Measurements from ENCODE around the gene PID1. TPM values are rescaled to one million over a fixed set of nuclear protein-coding genes. Genes with fewer than 3 reads are reported as not detected.

PID1 gene
- total RNA-seq, 1 experiment from 2014 or later = 2.9 TPM

DNA sequence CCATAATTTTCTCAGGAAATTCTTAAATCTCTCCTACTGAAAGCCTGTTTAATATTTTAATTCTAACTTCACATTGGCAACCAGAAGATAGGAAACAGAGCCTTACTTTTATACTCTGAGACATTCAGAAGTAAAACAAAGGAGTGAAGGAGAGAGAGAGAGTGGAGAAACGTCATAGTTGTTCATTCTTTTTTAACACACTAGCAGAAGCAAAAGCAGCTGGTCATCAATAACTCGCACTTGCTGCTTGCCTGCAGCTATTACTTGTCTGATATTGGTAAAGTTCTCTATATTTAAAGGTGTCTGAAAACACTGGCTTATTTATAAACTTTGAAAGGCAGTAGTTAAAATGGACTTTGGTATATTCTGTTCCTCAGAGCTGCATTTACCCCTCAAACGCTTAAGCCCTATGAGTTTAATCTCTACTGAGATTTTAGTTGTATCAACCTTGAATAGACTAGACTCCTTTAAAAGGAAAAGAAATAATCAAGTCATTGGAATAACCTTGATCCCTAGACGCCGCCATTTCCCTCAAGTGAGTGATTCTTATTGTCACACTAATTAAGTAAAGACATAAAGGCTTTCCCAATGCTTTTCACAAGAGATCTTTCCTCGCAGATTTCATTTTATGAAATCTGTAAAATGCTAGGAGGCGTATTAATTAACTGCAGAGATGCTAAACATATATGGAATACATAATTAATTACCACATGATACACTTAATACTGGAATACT, 182.0 kb downstream of the PID1 start:
- Histone ChIP-seq H3K4me1 (ENCODE audit: control insufficient read depth, insufficient read depth, low read length) (no peaks in the 10 kb centered on the region), H3K9me3 (ENCODE audit: control insufficient read depth, insufficient read depth, low read depth, low read length) (no peaks in the 10 kb centered on the region), H3K27me3 (ENCODE audit: control insufficient read depth, insufficient read depth, low read length) (no peaks in the 10 kb centered on the region), H3K36me3 (ENCODE audit: control insufficient read depth, insufficient read depth, low read length) (no peaks in the 10 kb centered on the region), H3K4me3 (ENCODE audit: low read depth in 2 of 2, low read length in 2 of 2) (no peak overlapping the region), H3K27ac (ENCODE audit: low read length) (no peak overlapping the region)
- no peak for ATAC-seq
- CTCF ChIA-PET = no interaction called here
- intact Hi-C loops (cut with micrococcal nuclease; ENCODE audit: unreplicated experiment) = no loop called here
- TF ChIP-seq, protein P1, sequence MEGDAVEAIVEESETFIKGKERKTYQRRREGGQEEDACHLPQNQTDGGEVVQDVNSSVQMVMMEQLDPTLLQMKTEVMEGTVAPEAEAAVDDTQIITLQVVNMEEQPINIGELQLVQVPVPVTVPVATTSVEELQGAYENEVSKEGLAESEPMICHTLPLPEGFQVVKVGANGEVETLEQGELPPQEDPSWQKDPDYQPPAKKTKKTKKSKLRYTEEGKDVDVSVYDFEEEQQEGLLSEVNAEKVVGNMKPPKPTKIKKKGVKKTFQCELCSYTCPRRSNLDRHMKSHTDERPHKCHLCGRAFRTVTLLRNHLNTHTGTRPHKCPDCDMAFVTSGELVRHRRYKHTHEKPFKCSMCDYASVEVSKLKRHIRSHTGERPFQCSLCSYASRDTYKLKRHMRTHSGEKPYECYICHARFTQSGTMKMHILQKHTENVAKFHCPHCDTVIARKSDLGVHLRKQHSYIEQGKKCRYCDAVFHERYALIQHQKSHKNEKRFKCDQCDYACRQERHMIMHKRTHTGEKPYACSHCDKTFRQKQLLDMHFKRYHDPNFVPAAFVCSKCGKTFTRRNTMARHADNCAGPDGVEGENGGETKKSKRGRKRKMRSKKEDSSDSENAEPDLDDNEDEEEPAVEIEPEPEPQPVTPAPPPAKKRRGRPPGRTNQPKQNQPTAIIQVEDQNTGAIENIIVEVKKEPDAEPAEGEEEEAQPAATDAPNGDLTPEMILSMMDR (IDR thresholded peaks at IDR 0.05) = no peak
- TF ChIP-seq, protein P2, sequence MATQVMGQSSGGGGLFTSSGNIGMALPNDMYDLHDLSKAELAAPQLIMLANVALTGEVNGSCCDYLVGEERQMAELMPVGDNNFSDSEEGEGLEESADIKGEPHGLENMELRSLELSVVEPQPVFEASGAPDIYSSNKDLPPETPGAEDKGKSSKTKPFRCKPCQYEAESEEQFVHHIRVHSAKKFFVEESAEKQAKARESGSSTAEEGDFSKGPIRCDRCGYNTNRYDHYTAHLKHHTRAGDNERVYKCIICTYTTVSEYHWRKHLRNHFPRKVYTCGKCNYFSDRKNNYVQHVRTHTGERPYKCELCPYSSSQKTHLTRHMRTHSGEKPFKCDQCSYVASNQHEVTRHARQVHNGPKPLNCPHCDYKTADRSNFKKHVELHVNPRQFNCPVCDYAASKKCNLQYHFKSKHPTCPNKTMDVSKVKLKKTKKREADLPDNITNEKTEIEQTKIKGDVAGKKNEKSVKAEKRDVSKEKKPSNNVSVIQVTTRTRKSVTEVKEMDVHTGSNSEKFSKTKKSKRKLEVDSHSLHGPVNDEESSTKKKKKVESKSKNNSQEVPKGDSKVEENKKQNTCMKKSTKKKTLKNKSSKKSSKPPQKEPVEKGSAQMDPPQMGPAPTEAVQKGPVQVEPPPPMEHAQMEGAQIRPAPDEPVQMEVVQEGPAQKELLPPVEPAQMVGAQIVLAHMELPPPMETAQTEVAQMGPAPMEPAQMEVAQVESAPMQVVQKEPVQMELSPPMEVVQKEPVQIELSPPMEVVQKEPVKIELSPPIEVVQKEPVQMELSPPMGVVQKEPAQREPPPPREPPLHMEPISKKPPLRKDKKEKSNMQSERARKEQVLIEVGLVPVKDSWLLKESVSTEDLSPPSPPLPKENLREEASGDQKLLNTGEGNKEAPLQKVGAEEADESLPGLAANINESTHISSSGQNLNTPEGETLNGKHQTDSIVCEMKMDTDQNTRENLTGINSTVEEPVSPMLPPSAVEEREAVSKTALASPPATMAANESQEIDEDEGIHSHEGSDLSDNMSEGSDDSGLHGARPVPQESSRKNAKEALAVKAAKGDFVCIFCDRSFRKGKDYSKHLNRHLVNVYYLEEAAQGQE (IDR thresholded peaks at IDR 0.05; ENCODE audit: insufficient read depth in 1 of 2, low read depth in 2 of 2, low read length in 1 of 2) = no peak
- TF ChIP-seq SIN3A (IDR thresholded peaks at IDR 0.05; ENCODE audit: borderline replicate concordance, insufficient read depth, low read depth, low read length) (no peak), TCF7L2 (IDR thresholded peaks at IDR 0.05; ENCODE audit: low read depth, low read length) (no peak), POLR2AphosphoS5 (IDR thresholded peaks at IDR 0.05; ENCODE audit: low read depth, low read length) (no peak)
- in situ Hi-C loops (cut with HindIII; ENCODE audit: low pct_unique_long_range_greater_than_20kb, low sequenced_read_pairs) = no loop called here
- POLR2A ChIA-PET = no interaction called here
- BruUV-seq (replicated peaks) = no TSS peak
- no peak for DNase-seq (ENCODE audit: low read depth, low spot score)

DNA sequence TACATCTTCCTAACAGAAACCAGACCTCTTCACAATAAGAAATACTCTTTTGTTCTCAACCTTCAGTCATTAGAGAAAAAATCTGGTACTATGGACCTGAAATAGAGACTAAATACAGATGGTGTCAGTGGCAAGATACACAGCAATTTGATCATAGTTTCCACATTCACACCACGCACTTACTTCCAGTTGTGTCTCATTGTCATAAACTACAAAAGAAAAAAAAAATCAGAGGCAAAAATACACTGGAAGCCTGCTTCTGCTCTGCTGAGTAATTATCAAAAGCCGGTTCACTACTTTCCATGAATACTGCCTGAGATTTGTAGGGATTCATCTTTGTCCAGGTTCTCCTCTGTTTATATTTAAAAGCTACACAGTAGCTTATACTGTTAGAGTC, 182.6 kb downstream of the PID1 start:
- TF ChIP-seq SIN3A (IDR thresholded peaks at IDR 0.05; ENCODE audit: borderline replicate concordance, insufficient read depth, low read depth, low read length) (no peak), POLR2AphosphoS5 (IDR thresholded peaks at IDR 0.05; ENCODE audit: low read depth, low read length) (no peak)
- Histone ChIP-seq H3K27ac (ENCODE audit: low read length) (no peak overlapping the region), H3K4me1 (ENCODE audit: control insufficient read depth, insufficient read depth, low read length) (no peaks in the 10 kb centered on the region), H3K27me3 (ENCODE audit: control insufficient read depth, insufficient read depth, low read length) (no peaks in the 10 kb centered on the region), H3K36me3 (ENCODE audit: control insufficient read depth, insufficient read depth, low read length) (no peaks in the 10 kb centered on the region), H3K9me3 (ENCODE audit: control insufficient read depth, insufficient read depth, low read depth, low read length) (no peaks in the 10 kb centered on the region), H3K4me3 (ENCODE audit: low read depth in 2 of 2, low read length in 2 of 2) (no peak overlapping the region)
- no peak for ATAC-seq
- intact Hi-C loops (cut with micrococcal nuclease; ENCODE audit: unreplicated experiment) = no loop called here
- CTCF ChIA-PET = no interaction called here
- in situ Hi-C loops (cut with HindIII; ENCODE audit: low pct_unique_long_range_greater_than_20kb, low sequenced_read_pairs) = no loop called here
- no peak for DNase-seq (ENCODE audit: low read depth, low spot score)
- POLR2A ChIA-PET = no interaction called here
- no TSS peak for BruUV-seq (replicated peaks)

DNA sequence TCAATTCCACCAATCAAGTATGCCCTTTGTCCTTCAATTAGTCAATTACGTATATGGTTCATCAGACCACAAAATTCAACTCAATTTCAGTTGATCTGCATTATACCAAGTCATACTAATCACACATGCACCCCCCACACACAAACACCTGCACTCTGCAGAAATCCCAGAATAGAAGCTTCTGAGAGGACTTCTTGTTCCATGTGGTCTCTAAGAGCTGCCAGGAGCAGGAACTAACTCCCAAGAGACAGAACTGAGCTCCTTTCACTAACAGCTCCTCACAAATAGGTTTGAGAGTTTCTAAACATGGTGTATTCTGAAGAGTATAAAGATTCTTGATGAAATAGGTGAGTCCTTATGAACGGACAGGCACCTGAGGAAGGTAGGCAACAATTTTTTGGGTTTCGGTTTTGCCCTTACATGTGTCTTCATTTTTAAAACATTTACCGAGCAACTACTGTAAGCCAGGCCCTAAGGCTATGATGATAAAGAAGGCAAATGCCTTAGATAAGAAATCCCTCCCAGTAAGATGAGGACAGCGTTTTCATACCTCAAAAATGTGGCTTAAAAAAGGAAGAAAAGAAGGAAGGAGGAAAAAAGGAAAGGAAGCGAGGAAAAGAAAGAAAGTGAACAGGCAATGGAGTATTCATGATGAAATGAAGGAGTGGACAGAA, 183.1 kb downstream of the PID1 start:
- Histone ChIP-seq H3K27ac (ENCODE audit: low read length) (no peak overlapping the region), H3K4me1 (ENCODE audit: control insufficient read depth, insufficient read depth, low read length) (no peaks in the 10 kb centered on the region), H3K4me3 (ENCODE audit: low read depth in 2 of 2, low read length in 2 of 2) (no peak overlapping the region), H3K9me3 (ENCODE audit: control insufficient read depth, insufficient read depth, low read depth, low read length) (no peaks in the 10 kb centered on the region), H3K36me3 (ENCODE audit: control insufficient read depth, insufficient read depth, low read length) (no peaks in the 10 kb centered on the region), H3K27me3 (ENCODE audit: control insufficient read depth, insufficient read depth, low read length) (no peaks in the 10 kb centered on the region)
- DNase-seq (ENCODE audit: low read depth, low spot score) (no peak), ATAC-seq (no peak)
- intact Hi-C loops (cut with micrococcal nuclease; ENCODE audit: unreplicated experiment) = no loop called here
- BruUV-seq (replicated peaks) = no TSS peak
- CTCF ChIA-PET = no interaction called here
- TF ChIP-seq, protein P2 (IDR thresholded peaks at IDR 0.05; ENCODE audit: insufficient read depth in 1 of 2, low read depth in 2 of 2, low read length in 1 of 2) = no peak
- TF ChIP-seq TCF7L2 (IDR thresholded peaks at IDR 0.05; ENCODE audit: low read depth, low read length) = no peak
- TF ChIP-seq, protein P1 (IDR thresholded peaks at IDR 0.05) = no peak
- no peak for TF ChIP-seq POLR2AphosphoS5 (IDR thresholded peaks at IDR 0.05; ENCODE audit: low read depth, low read length)
- TF ChIP-seq SIN3A (IDR thresholded peaks at IDR 0.05; ENCODE audit: borderline replicate concordance, insufficient read depth, low read depth, low read length) = no peak
- POLR2A ChIA-PET = no interaction called here
- in situ Hi-C loops (cut with HindIII; ENCODE audit: low pct_unique_long_range_greater_than_20kb, low sequenced_read_pairs) = no loop called here

Measured in Panc1 (cell line).